ENCODE results near the gene ICAM3. TPM values are rescaled to one million over a fixed set of nuclear protein-coding genes. Genes with fewer than 3 reads are reported as not detected.
"Not testable (repeated sequence)": the region's sequence is repeated elsewhere in the genome, so short reads cannot be mapped to it uniquely, and the experiment has no call there.

ICAM3 gene
- total RNA-seq, 2 experiments from 2014 or later = 125 to 132 TPM

DNA sequence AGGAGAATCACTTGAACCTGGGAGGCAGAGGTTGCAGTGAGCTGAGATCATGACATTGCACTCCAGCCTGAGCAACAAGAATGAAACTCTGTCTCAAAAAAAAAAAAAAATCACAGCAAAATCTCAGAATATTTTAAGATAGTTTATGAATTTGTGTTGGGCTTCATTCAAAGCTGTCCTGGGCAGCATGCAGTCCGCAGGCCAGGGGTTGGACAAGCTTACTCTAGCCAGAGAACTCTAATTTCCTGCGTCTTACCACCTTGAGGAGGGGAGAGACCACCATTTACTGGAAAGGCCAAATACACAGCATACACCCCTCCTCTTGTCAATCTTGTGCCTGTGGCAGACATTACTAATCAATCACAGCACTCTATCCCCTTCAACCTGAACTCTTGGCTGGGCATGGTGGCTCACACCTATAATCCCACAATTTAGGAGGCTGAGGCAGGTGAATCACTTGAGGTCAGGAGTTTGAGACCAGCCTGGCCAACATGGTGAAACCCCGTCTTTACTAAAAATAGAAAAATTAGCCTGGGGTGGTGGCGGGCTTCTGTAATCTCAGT is 27.6 kb upstream of the ICAM3 start:
- DNase-seq; H3K4me1 Mint-ChIP-seq (ENCODE audit: low read depth); intact Hi-C loops (cut with micrococcal nuclease); H3K4me3 Mint-ChIP-seq; H3K9me3 Mint-ChIP-seq; H3K27me3 Mint-ChIP-seq; H3K27ac Mint-ChIP-seq: not testable (repeated sequence)
- POLR2A ChIA-PET = interaction anchor here (0.6 kb wide), 1 partner anchor 164 kb away, joined by 3 read pairs; no protein-coding TSS in a partner anchor
- CTCF ChIA-PET = interaction anchor here (0.7 to 2.2 kb wide), 4 partner anchors 22 to 96 kb away, joined by 3 to 9 read pairs (median 4); partner anchors contain the start of genes CDC37 and ICAM1
- H3K36me3 Mint-ChIP-seq = peaks cover 41% of the 10 kb centered on the region

DNA sequence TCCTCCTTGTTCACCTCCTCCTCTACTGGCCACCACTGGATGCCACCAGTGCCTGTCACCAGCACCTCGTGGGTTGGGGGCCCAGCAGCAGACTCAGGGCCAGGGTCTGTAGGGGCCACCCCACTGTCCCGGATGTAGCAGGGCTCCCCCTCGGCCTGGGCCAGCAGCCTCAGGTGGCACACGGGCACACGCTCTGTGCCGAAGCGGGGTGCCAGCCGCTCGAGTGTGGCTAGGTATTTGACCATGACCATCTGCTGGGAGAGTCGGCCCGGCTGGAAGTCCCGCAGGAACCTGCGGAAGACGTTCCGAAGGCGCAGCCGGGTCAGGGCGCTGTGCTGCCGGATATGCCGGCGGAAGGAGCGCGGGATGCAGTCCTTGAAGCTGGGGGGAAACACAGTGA is 26.1 kb upstream of the ICAM3 start:
- peaks cover 46% of the 10 kb centered on the region for H3K36me3 Mint-ChIP-seq
- H3K27ac Mint-ChIP-seq = no peak overlapping the region
- no peaks in the 10 kb centered on the region for H3K27me3 Mint-ChIP-seq
- no peaks in the 10 kb centered on the region for H3K4me1 Mint-ChIP-seq (ENCODE audit: low read depth)
- no peak overlapping the region for H3K4me3 Mint-ChIP-seq
- CTCF ChIA-PET = no interaction called here
- no peaks in the 10 kb centered on the region for H3K9me3 Mint-ChIP-seq
- intact Hi-C loops (cut with micrococcal nuclease) = no loop called here
- no peak for DNase-seq
- POLR2A ChIA-PET = no interaction called here

DNA sequence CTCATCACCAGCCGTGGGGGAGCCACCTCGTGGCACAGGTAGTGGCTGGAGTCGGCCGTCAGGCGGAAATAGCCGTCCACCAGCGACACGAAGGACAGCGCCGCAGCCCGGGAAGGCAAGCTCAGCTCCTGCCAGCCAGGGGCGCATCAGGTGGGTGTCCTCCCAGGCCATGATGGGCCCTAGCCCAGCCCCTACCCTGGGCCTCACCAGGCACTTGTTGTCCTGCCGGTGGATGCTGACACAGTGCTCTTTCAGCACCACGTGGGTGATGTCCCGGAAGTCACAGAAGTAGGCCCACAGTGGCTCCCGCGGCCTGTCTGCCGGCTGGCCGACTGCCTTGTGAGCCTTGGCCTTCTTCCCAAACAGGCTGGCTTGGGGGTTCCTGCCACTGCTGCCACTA is 25.2 kb upstream of the ICAM3 start:
- Mint-ChIP-seq H3K4me3 (no peak overlapping the region), H3K27me3 (no peaks in the 10 kb centered on the region), H3K36me3 (peaks cover 43% of the 10 kb centered on the region), H3K4me1 (ENCODE audit: low read depth) (no peaks in the 10 kb centered on the region), H3K9me3 (no peaks in the 10 kb centered on the region), H3K27ac (no peak overlapping the region)
- ChIA-PET POLR2A (no interaction called here), CTCF (no interaction called here)
- no peak for DNase-seq
- intact Hi-C loops (cut with micrococcal nuclease) = no loop called here

DNA sequence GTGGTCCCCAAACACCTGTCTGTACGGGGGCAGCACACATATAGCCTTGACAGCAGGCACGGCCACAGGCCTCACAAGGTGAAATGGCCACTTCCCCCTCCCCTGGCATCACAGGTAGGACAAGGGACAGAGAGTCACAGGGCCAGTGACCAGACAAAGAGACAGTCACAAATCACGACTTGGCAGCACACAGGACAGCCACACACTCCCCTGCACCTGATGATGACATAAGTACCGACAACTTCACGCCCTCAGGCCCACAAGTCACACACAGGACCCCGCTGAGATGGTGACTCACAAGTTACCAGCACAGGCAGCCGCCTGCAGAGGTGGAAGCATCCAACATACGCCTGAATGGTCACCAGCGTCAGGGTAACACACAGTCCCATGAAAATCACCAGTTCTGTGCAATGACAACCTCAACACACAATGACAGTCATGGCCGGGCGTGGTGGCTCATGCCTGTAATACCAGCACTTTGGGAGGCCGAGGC is 24.4 kb upstream of the ICAM3 start:
- no peaks in the 10 kb centered on the region for H3K9me3 Mint-ChIP-seq
- H3K36me3 Mint-ChIP-seq = peaks cover 40% of the 10 kb centered on the region
- intact Hi-C loops (cut with micrococcal nuclease) = no loop called here
- H3K27ac Mint-ChIP-seq = no peak overlapping the region
- H3K27me3 Mint-ChIP-seq = no peaks in the 10 kb centered on the region
- POLR2A ChIA-PET = no interaction called here
- CTCF ChIA-PET = no interaction called here
- no peaks in the 10 kb centered on the region for H3K4me1 Mint-ChIP-seq (ENCODE audit: low read depth)
- H3K4me3 Mint-ChIP-seq = no peak overlapping the region
- DNase-seq = no peak

DNA sequence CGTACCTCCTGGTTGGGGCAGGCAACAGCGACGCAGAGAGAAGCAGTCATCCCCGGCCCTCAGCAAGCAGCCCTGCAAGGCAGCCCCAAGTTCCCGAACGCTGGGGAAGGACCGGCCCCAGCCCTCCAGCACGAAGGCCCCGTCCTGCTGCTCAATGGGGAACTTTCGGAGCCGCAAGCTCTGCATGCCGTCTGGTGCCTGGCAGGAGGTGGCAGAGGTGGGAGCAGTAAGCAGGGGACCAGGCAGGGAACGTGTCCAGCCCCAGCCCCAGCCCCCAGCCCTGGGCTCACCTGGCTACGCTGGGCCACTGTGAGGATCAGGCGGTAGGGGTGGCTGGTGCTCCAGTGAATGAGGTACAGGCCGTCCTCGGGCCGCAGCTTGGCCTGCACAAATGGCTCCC is 22.8 kb upstream of the ICAM3 start:
- no peak overlapping the region for H3K4me3 Mint-ChIP-seq
- intact Hi-C loops (cut with micrococcal nuclease) = no loop called here

DNA sequence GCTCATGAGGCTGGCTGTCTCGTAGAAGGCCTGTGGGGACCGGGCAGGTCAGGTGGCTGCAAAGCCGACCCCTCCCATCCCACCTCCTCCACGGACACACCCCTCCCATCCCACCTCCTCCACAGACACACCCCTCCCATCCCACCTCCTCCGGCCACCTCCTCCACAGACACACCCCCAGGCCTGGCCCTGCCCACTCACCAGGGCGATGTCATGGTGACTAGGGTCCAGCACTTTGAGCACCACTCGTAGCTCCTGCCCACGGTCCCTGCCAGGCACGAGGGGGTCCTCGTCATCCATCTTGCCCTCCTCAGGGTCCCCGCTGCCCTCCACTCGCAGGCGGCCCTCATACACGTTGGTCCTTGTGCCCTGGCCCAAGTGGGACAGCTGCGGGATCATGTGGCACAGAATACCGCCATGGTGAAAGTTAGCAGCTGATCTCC is 22.2 kb upstream of the ICAM3 start:
- Mint-ChIP-seq H3K9me3 (no peaks in the 10 kb centered on the region), H3K4me3 (no peak overlapping the region), H3K4me1 (ENCODE audit: low read depth) (no peaks in the 10 kb centered on the region), H3K36me3 (peaks cover 32% of the 10 kb centered on the region), H3K27ac (no peak overlapping the region), H3K27me3 (no peaks in the 10 kb centered on the region)
- intact Hi-C loops (cut with micrococcal nuclease) = no loop called here
- no peak for DNase-seq
- ChIA-PET POLR2A (no interaction called here), CTCF (no interaction called here)

More for the DNA sequence above, 22.8 kb upstream of the ICAM3 start:
- no peaks in the 10 kb centered on the region for H3K4me1 Mint-ChIP-seq (ENCODE audit: low read depth)
- H3K27me3 Mint-ChIP-seq = no peaks in the 10 kb centered on the region
- DNase-seq = no peak
- no peaks in the 10 kb centered on the region for H3K9me3 Mint-ChIP-seq
- CTCF ChIA-PET = no interaction called here
- POLR2A ChIA-PET = no interaction called here
- H3K36me3 Mint-ChIP-seq = peaks cover 32% of the 10 kb centered on the region
- H3K27ac Mint-ChIP-seq = no peak overlapping the region

DNA sequence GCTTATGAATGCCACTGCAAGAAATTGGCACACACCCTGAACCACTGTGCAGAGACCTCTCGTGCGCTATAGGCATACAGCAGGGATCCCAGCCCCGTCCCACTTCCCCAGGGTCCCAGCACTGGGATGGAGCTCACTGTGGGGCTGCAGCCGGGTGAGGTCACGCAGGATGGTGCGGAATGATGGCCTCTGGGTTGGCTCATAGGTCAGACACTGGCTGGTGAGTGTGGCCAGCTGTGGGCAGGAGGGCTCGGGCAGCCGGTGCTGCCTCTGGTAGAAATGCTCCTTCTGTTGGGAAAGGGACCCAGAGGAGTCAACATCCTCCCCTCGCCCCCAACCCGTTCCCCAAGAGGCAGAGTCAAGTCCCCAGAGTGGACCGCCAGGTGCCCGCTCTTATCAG is 17.0 kb upstream of the ICAM3 start:
- no peak for DNase-seq
- H3K4me3 Mint-ChIP-seq = no peak overlapping the region
- H3K27ac Mint-ChIP-seq = no peak overlapping the region
- CTCF ChIA-PET = interaction anchor here (1.1 kb wide), 1 partner anchor 85 kb away, joined by 3 read pairs; the partner anchor contains the start of gene ICAM1
- H3K9me3 Mint-ChIP-seq = no peaks in the 10 kb centered on the region
- no peaks in the 10 kb centered on the region for H3K27me3 Mint-ChIP-seq
- H3K4me1 Mint-ChIP-seq (ENCODE audit: low read depth) = no peaks in the 10 kb centered on the region
- intact Hi-C loops (cut with micrococcal nuclease) = no loop called here
- POLR2A ChIA-PET = interaction anchor here (0.6 kb wide), 2 partner anchors 19 to 78 kb away, joined by 4 to 6 read pairs; no protein-coding TSS in a partner anchor
- peaks cover 42% of the 10 kb centered on the region for H3K36me3 Mint-ChIP-seq

DNA sequence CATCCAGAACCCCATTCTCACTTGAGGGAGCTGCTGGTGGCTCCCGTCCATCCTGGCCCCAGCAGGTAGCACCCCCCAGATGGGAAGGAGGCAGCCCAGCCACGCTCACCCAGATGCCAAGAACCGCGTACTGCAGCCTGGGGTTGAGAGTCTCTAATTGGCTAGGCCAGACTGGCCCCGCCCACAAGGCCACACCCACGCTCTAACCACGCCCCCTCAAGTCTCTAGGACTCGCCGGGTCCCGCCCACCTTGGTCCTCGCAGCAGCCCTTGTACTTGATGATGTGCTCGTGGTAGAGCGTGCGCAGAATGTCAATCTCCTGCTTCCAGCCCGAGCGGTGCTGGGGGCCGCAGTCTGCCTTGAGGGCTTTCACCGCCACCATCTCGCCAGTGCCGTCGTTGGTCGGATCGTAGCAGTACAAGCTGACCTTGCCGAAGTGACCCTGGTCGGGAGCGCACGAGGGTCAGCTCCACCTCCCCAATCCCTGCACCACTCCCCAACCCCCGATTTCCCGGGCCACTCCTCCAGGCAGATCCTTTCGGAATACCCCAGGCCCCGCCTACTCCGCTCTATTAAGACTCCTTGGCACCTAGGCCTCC is 14.5 kb upstream of the ICAM3 start:
- no peaks in the 10 kb centered on the region for H3K27me3 Mint-ChIP-seq
- ChIA-PET CTCF (interaction anchor here (0.6 to 1.1 kb wide), 4 partner anchors 10 to 181 kb away, joined by 3 to 5 read pairs (median 3); no protein-coding TSS in a partner anchor), POLR2A (no interaction called here)
- no peaks in the 10 kb centered on the region for H3K9me3 Mint-ChIP-seq
- H3K36me3 Mint-ChIP-seq = peaks cover 39% of the 10 kb centered on the region
- intact Hi-C loops (cut with micrococcal nuclease) = no loop called here
- H3K4me3 Mint-ChIP-seq = no peak overlapping the region
- no peaks in the 10 kb centered on the region for H3K4me1 Mint-ChIP-seq (ENCODE audit: low read depth)
- H3K27ac Mint-ChIP-seq = no peak overlapping the region
- DNase-seq = peak; percentile 58

DNA sequence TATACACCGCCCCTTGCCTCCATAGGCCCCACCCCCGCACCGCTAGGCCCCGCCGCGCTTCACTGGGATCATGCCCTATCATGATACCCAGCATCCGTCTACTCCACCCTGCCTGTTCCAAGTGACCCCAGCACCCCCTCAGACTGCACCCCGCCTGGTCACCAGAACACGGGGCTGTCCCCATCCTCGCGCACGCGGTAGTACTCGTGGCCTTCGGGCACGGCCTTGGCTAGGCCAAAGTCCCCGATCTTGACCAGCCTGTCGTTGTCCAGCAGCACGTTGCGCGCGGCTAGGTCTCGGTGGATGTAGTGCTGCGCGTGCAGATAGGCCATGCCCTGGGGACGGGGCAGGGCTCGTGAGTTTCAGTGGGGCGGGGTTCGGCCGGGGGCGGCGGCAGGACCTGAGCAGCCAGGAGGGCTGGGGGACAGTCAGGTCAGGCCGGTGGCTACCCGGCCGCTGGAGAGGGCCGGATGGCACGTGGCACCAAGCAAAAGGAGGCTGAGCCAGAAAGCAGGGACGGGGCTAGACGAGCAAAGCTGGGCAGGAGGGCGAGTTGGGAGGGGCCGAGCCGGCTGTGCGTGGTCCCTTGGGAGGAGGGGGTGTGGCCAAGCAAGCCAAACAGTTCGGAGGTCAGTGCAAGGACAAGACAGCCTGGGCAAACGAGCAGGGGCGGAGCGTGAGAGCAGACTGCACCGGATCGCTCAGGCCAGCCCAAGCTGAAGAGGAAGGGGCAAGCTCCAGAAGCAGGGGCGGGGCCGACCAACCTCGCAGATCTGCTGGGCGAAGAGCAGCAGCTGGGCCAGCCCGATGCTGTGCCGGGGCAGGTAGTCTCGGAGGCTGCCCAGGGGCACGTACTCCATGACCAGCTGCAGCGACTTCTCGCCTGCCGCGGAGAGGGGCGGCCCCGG is 13.6 kb upstream of the ICAM3 start:
- POLR2A ChIA-PET = no interaction called here
- Mint-ChIP-seq H3K4me3 (no peak overlapping the region), H3K36me3 (peaks cover 39% of the 10 kb centered on the region), H3K4me1 (ENCODE audit: low read depth) (no peaks in the 10 kb centered on the region), H3K27ac (no peak overlapping the region), H3K9me3 (no peaks in the 10 kb centered on the region), H3K27me3 (no peaks in the 10 kb centered on the region)
- CTCF ChIA-PET = interaction anchor here (0.6 to 1.1 kb wide), 2 partner anchors 36 to 182 kb away, joined by 3 to 5 read pairs; no protein-coding TSS in a partner anchor
- intact Hi-C loops (cut with micrococcal nuclease) = no loop called here
- no peak for DNase-seq

DNA sequence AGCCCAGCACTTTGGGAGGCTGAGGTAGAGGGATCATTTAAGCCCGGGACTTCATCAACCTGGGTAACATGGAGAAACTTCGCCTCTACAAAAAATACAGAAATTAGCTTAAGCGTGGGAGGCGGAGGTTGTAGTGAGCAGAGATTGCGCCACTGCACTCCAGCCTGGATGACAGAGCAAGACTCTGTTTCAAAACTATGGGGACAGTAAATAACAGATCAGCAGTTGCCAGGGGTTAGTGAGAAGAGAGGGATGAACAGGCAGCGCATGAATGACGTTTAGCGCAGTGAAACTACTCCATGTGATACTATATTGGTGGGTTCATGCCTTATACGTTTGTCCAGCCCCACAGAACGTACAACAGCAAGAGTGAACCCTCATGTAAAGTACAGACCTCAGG is 7.1 kb upstream of the ICAM3 start:
- ChIA-PET POLR2A (no interaction called here), CTCF (no interaction called here)
- intact Hi-C loops (cut with micrococcal nuclease) = no loop called here
- H3K9me3 Mint-ChIP-seq = no peaks in the 10 kb centered on the region
- H3K36me3 Mint-ChIP-seq = peaks cover 8% of the 10 kb centered on the region
- no peak for DNase-seq
- no peak overlapping the region for H3K27ac Mint-ChIP-seq
- H3K27me3 Mint-ChIP-seq = no peaks in the 10 kb centered on the region
- no peak overlapping the region for H3K4me3 Mint-ChIP-seq
- no peaks in the 10 kb centered on the region for H3K4me1 Mint-ChIP-seq (ENCODE audit: low read depth)

DNA sequence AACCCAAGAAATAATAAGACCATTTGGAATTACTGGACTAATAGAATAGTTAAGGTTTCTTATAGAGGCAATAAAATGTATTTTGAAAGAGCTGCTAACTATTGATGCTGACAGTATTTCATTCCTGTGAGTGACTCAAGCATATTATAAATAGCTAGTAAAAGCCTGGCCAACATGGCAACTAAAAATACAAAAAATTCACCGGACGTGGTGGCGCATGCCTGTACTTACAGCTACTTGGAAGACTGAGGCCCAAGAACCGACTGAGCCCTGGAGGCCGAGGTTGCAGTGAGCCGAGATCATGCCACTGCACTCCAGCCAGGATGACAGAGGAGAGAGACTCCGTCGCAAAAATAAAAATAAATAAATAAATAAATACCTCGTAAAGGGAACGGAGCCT is 5.4 kb upstream of the ICAM3 start:
- DNase-seq = no peak
- Mint-ChIP-seq H3K27ac (no peak overlapping the region), H3K36me3 (no peaks in the 10 kb centered on the region), H3K9me3 (no peaks in the 10 kb centered on the region), H3K27me3 (no peaks in the 10 kb centered on the region), H3K4me3 (no peak overlapping the region), H3K4me1 (ENCODE audit: low read depth) (peaks cover 9% of the 10 kb centered on the region)
- intact Hi-C loops (cut with micrococcal nuclease) = no loop called here
- ChIA-PET CTCF (no interaction called here), POLR2A (interaction anchor here (1.2 kb wide), 1 partner anchor 11 kb away, joined by 3 read pairs; no protein-coding TSS in a partner anchor)

DNA sequence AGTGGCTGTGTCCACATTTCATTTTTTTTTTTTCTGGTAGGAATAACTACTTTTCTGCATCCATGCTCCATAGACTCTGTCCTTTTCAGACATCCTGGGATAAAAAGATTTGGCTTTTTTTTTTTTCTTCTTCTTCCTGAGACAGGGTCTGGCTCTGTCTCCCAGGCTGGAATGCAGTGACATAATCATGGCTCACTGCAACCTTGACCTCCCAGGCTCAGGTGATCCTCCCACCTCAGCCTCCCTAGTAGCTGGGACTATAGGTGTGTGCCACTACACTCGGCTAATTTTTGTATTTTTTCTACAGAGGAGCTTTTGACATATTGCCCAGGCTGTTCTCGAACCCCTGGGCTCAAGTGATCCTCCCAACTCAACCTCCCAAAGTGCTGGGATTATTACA is 4.1 kb upstream of the ICAM3 start:
- intact Hi-C loops (cut with micrococcal nuclease) = no loop called here
- no peaks in the 10 kb centered on the region for H3K36me3 Mint-ChIP-seq
- H3K27ac Mint-ChIP-seq = no peak overlapping the region
- H3K9me3 Mint-ChIP-seq = no peaks in the 10 kb centered on the region
- peaks cover 19% of the 10 kb centered on the region for H3K4me1 Mint-ChIP-seq (ENCODE audit: low read depth)
- no peaks in the 10 kb centered on the region for H3K27me3 Mint-ChIP-seq
- no peak overlapping the region for H3K4me3 Mint-ChIP-seq
- no peak for DNase-seq
- POLR2A ChIA-PET = no interaction called here
- CTCF ChIA-PET = interaction anchor here (0.7 to 1.1 kb wide), 3 partner anchors 10 to 237 kb away, joined by 3 to 4 read pairs (median 3); no protein-coding TSS in a partner anchor
